GM19099 (cell line): ENCODE data around the gene ARHGEF10L.

ENCODE experiments used
- POLR2A ChIP-seq: IDR thresholded peaks from 3 replicates; pipeline ENCODE4 v1.6.1; 2011; ENCODE audit warnings: low read depth; ENCODE audit not compliant: insufficient read length; ENCODE audit errors: extremely low read depth

Gene ARHGEF10L

GRCh38 chr1:17670587-17671313, 131.3 kb downstream of the ARHGEF10L start:
- no peak for TF ChIP-seq POLR2A

GRCh38 chr1:17671314-17671705, 131.8 kb downstream of the ARHGEF10L start:
- no peak for TF ChIP-seq POLR2A

GRCh38 chr1:17671741-17672140, 132.2 kb downstream of the ARHGEF10L start:
- no peak for TF ChIP-seq POLR2A

GRCh38 chr1:17672226-17672625, 132.7 kb downstream of the ARHGEF10L start:
- TF ChIP-seq POLR2A, result no peak

- no peak for TF ChIP-seq POLR2A
These were observed 134.0 kb downstream of the ARHGEF10L start for GRCh38 chr1:17673329-17674072.

- TF ChIP-seq POLR2A, result no peak
These were observed 135.4 kb downstream of the ARHGEF10L start for GRCh38 chr1:17674726-17675500.

GRCh38 chr1:17675744-17676143, 136.2 kb downstream of the ARHGEF10L start:
- no peak for TF ChIP-seq POLR2A

- no peak for TF ChIP-seq POLR2A
These were observed 137.0 kb downstream of the ARHGEF10L start for GRCh38 chr1:17676387-17677060.

GRCh38 chr1:17678011-17678410, 138.5 kb downstream of the ARHGEF10L start:
- TF ChIP-seq POLR2A, result no peak

GRCh38 chr1:17679856-17680255, 140.4 kb downstream of the ARHGEF10L start:
- no peak for TF ChIP-seq POLR2A

- TF ChIP-seq POLR2A, result no peak
These were observed 140.8 kb downstream of the ARHGEF10L start for GRCh38 chr1:17680308-17680707.

- TF ChIP-seq POLR2A, result no peak
These were observed 142.9 kb downstream of the ARHGEF10L start for GRCh38 chr1:17682400-17682799.

- TF ChIP-seq POLR2A, result no peak
These were observed 144.1 kb downstream of the ARHGEF10L start for GRCh38 chr1:17683598-17683997.

GRCh38 chr1:17684810-17685209, 145.3 kb downstream of the ARHGEF10L start:
- TF ChIP-seq POLR2A, result no peak

GRCh38 chr1:17686258-17686657, 146.8 kb downstream of the ARHGEF10L start:
- no peak for TF ChIP-seq POLR2A
